Activated naive CD4-positive, alpha-beta T cell treated with anti-CD3 and anti-CD28 coated beads, Interleukin-2, amount 50 U/mL, for 72 hours (primary cell): ENCODE measurements around the gene SFMBT1. TPM values are rescaled to one million over a fixed set of nuclear protein-coding genes. Genes with fewer than 3 reads are reported as not detected.

Source experiments
- ATAC-seq, 2 donors: fragments of 150-1000 bp; cut with Tn5 transposase; 2 replicates each; pipeline ENCODE4 v1.10.0; 2021; ENCODE audit warnings: mild to moderate bottlenecking in 2 of 2, moderate library complexity in 2 of 2
- DNase-seq, 2 donors: peaks; one replicate each; pipeline ENCODE4 v3.0.0; 2021 to 2022; ENCODE audit warnings: low spot score in 2 of 2
- H3K27ac Mint-ChIP-seq, 2 donors: one replicate each; pipeline ENCODE4 v1.8.0; 2022; ENCODE audit warnings: mild to moderate bottlenecking in 2 of 2, mixed read lengths in 2 of 2
- H3K36me3 Mint-ChIP-seq, 2 donors: one replicate each; pipeline ENCODE4 v1.8.0; 2022; ENCODE audit warnings: mixed read lengths in 2 of 2
- H3K9me3 Mint-ChIP-seq, 2 donors: one replicate each; pipeline ENCODE4 v1.8.0; 2022; ENCODE audit warnings: mixed read lengths in 2 of 2
- total RNA-seq, 2 donors: library from RNA; stranded (reverse); gene quantifications; one replicate each; pipeline ENCODE4 v1.2.3, GENCODE V29; 2022

The SFMBT1 gene
- total RNA-seq, 2 donors from 2014 or later, result 19.6 to 23.3 TPM

DNA sequence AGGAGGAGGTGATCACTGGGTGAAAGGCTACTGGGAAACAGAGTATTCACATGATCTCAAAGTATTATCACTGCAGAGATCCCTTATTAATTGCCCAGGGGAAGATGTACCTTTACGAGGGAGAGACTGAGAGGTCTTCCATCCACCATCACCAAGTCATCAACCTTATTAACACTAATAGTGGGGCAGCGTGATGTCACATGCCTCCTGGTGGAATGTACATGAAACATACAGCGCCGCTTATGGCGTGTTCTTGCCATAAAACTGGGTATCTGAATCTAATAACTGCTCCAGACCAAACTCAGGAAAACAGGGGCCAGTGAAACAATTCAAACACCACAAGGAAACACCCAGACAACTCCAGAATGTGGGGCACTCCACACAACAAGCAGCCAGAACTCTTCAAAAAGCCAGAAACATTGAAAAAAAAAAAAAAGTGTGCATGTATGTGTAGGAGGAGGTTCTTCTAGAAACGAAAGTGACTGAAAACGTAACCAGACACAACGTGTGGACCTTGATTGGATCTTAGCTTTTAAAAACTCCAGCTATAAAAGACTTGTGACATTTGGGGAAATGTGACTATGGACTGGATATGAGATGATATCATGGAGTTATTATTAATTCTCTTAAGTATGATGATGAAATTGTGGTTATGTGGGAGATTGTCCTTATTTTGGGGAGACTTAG is 153.1 kb downstream of the SFMBT1 start:
- Mint-ChIP-seq H3K9me3 (no peaks in the 10 kb centered on the region), H3K36me3 (peaks cover 11 to 21% of the 10 kb centered on the region in 2 donors), H3K27ac (peak overlapping the region; percentile 52 to 85)
- ATAC-seq (peak; percentile 13 to 25), DNase-seq (peak in 1 of 2 donors; percentile 20)

DNA sequence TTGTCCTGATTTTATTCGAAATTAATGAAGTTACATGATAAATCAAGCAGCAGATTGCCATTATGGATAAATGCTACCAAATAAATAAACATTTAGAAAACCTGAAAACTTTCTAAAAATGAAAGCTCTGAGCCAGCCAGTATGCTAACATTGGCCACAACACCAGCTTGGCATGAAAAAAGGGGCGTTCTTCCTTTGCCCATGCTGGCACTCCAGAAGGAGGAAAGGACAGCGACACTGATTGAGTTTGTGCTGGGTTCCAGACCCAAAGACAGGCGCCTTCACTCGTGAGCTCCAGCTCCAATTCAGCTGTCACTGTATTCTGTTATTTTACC is 153.6 kb downstream of the SFMBT1 start:
- Mint-ChIP-seq H3K27ac (peak overlapping the region; percentile 52 to 85), H3K36me3 (peaks cover 11 to 21% of the 10 kb centered on the region in 2 donors), H3K9me3 (no peaks in the 10 kb centered on the region)
- ATAC-seq (no peak), DNase-seq (no peak)

DNA sequence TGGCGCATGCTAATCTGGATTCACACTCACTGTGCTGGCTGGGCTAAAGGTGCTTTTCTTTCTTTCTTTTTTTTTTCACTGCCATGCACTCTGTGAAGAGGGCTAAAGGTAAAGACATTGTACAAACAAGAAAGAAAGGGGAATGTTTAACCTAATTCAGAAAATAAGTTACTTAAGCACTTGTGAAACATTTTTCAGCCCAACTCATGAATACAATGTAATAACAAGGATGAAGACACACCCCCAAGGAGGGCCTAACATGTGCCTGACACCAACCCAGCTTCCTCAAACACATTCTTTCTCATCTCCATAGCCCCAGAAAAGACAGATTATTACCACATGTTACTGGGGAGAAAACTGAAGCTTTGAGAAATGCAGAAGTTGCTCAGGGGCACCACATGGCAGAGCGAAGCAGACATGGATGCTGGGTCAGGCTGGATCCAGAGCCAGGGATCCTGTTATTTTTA is 154.2 kb downstream of the SFMBT1 start:
- ATAC-seq (peak; percentile 2 to 4), DNase-seq (no peak)
- Mint-ChIP-seq H3K27ac (peak overlapping the region; percentile 52 to 95), H3K36me3 (peaks cover 7 to 20% of the 10 kb centered on the region in 2 donors), H3K9me3 (no peaks in the 10 kb centered on the region)

DNA sequence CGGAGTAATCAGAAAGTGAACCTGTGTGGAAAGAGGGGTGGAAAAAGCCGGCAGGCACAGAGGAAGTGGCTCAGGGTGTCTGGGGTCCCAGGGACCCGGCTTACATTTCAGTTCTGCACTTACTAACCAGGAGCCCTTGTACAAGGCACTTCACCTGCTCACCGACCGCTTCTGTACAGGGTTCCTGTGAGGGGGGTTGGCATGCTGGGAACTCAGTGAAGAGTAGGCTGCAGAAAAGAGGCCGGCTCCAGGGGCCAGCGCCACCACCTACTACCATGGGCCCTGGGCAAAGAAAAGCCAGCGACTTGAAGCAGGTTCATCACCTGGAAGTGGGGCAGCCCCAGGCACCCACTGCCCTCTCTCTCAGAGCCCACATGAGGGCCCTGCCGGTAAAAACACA is 154.7 kb downstream of the SFMBT1 start:
- H3K36me3 Mint-ChIP-seq, result peaks cover 5 to 22% of the 10 kb centered on the region in 2 donors
- ATAC-seq (peak; percentile 57 to 76), DNase-seq (peak; percentile 57 to 68)
- no peaks in the 10 kb centered on the region for H3K9me3 Mint-ChIP-seq
- peak overlapping the region; percentile 52 to 95 for H3K27ac Mint-ChIP-seq

DNA sequence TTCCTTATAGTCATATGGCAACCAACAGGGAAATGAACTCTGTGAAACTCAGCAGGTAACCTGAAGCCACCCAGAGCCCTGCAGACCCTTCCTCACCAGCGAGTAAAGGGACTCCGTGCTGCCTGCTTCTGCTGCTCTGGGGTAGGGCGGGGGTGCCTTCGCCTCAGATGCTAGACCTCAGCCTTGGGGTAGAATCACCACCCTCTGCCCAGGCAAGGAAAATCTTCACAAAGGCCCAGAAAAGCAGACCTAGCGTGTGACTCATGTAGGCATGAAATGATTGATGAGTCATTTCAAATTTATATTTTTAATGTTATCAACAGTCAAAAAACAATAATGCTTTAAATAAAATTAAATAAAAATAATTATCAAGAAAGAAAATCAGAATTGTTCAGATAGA is 155.1 kb downstream of the SFMBT1 start:
- peak; percentile 36 to 51 for ATAC-seq
- DNase-seq, result peak in 1 of 2 donors; percentile 59
- Mint-ChIP-seq H3K27ac (peak overlapping the region; percentile 52 to 95), H3K36me3 (peaks cover 9 to 26% of the 10 kb centered on the region in 2 donors), H3K9me3 (peaks cover 0 to 1% of the 10 kb centered on the region in 2 donors)

DNA sequence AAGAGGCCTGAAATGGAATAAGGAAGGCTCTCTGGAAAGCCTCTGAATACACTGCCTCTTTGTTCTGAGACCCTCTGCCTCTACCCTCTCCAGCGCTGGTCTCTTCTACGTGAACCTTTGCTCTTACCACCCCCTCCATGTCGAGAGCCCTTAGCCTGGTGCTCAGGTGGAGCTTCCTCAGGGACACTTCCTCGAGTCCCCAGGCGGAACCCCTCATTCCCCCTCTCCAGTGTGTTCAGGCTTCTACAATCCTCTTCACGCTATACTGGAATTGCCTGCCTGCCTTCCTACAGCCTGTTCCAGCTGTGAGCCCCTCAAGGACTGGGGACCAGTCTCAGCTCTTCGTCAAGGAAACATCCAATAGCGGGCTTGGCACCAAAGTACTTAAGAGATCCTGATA is 156.0 kb downstream of the SFMBT1 start:
- ATAC-seq (no peak), DNase-seq (no peak)
- Mint-ChIP-seq H3K27ac (peak overlapping the region in 1 of 2 donors; percentile 59), H3K9me3 (peaks cover 0 to 10% of the 10 kb centered on the region in 2 donors), H3K36me3 (peaks cover 17 to 34% of the 10 kb centered on the region in 2 donors)

DNA sequence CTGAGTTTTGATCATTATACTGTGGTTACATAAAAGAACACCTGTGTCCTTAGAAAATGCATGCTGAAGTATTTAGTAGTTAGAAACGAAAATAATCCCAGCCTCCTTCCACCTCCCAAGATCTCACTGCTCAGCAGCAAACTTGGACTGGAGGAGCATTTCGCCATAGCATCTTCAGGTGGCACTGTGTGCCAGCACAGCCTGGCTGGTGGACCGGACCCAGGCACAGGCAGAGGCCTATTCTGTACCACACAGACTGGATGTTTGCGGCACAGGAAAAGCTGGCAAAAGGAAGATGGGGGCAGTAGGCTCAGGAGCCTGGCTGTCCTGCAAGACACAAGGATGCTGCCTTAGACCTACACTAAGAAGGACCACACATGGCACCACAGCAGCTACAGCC is 158.7 kb downstream of the SFMBT1 start:
- Mint-ChIP-seq H3K36me3 (peaks cover 20 to 38% of the 10 kb centered on the region in 2 donors), H3K27ac (no peak overlapping the region), H3K9me3 (peaks cover 0 to 11% of the 10 kb centered on the region in 2 donors)
- no peak for ATAC-seq
- DNase-seq, result no peak

DNA sequence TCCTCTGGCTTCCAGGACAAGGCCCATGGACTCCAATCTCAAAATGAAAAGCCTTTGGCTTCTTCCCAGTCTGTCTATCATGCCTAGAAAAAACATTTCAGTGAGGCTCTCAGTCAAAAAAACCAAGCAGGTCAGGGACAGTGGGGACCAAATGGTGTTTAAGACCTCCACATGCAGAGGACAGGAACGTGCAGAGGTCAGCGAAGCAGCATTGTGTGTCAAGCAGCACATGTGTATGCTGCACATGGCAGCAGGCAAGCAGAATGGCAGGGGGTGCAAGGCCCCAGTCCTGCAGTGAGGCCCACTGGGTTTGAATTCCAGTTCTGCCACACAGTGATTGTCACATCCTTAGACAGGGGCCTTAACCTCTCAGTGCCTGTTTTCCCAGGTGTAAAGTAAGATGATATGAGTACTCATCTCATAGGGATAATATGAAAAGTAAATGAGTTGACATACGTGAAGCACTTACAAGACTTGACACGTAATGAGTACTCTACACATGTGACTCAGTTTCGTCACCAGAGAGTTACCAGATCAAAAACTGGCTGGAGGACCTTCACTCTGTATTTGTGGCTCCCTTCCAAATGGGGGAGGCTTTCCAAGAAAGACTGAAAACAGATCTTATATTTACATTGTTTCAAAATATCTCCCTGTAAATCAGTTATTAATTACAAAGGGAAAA is 159.7 kb downstream of the SFMBT1 start:
- no peak for DNase-seq
- no peak overlapping the region for H3K27ac Mint-ChIP-seq
- H3K9me3 Mint-ChIP-seq, result peaks cover 0 to 11% of the 10 kb centered on the region in 2 donors
- no peak for ATAC-seq
- peaks cover 20 to 38% of the 10 kb centered on the region in 2 donors for H3K36me3 Mint-ChIP-seq

DNA sequence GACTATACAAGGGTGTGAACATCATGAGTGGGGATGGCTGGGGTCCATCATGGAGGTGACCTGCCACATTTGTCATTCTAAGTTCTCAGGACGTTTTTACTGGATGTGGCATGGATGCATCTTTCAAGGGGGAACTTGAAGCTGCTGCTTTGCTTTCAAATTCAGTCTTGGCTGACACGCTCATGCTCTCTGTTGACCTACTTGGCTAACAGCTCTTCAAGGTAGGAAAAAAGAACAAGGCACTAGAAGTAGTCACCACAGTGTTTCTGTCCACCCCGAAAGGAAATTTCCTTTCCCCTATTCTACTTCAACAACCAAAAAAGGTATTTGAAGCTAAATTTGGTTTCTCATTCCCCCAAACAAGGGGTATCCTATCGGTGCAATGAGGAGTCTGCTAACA is 163.5 kb downstream of the SFMBT1 start:
- no peak overlapping the region for H3K27ac Mint-ChIP-seq
- ATAC-seq (no peak), DNase-seq (no peak)
- H3K36me3 Mint-ChIP-seq, result peaks cover 15 to 37% of the 10 kb centered on the region in 2 donors
- H3K9me3 Mint-ChIP-seq, result peaks cover 0 to 11% of the 10 kb centered on the region in 2 donors

DNA sequence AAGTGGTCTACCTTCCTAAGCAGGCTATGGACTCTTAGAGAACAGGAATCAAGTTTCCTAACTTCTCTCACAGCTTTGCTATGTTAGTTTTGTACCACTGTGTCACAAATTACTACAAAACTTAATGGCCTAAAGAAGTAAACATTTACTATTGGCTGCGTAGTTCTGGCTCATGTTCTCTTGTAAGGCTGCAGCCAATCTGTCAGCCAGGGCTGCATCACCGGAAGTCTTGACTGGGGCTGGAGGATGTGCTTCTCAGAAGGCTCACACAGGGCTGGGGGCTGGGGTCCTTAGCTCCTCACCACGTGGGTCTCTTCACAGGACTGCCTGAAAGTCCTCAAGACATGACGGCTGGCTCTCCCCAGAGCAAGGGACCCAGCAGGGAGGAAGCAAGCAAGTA is 164.0 kb downstream of the SFMBT1 start:
- peaks cover 0 to 11% of the 10 kb centered on the region in 2 donors for H3K9me3 Mint-ChIP-seq
- H3K36me3 Mint-ChIP-seq, result peaks cover 15 to 37% of the 10 kb centered on the region in 2 donors
- H3K27ac Mint-ChIP-seq, result no peak overlapping the region
- ATAC-seq (no peak), DNase-seq (no peak)

DNA sequence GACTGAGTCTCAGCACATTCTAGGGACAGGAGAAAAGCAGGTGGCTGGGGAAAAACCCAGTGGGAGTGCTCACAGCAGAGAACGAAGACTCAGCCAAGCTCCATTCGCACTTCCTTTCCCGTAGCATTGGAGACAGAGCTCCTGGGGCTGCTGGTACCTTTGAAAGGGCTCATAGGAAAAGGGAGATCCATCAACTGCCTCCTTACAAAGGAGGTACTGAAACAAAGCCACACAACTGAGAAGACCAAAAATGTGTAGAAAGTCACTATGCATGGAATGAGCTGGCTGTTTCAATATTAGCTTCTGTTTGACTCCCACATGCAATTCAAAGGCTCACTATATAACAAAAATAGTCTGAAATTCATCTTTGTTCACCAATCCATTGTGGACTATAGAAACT is 165.4 kb downstream of the SFMBT1 start:
- H3K9me3 Mint-ChIP-seq, result peaks cover 0 to 7% of the 10 kb centered on the region in 2 donors
- H3K36me3 Mint-ChIP-seq, result peaks cover 8 to 24% of the 10 kb centered on the region in 2 donors
- DNase-seq (no peak), ATAC-seq (peak; percentile 83 to 90)
- H3K27ac Mint-ChIP-seq, result peak overlapping the region in 1 of 2 donors; percentile 34

DNA sequence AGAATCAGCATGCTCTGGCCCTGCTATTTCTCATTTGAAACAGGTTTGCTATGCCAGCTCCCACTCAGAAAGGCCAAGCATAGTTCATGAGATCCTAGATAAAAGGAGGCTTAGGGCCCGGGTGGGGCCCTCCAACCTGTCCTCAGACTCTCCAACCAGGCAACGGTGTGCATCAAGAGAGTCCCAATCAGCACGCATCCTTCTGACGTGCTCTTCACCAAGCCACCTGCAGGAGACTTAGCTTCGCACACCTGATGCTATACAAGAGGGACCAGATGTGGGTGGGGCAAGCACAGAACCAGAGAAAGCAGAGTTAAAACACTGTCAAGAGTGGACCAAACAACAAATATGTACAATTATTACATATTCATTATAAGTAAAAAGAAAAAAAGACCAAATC is 165.8 kb downstream of the SFMBT1 start:
- H3K27ac Mint-ChIP-seq, result no peak overlapping the region
- H3K9me3 Mint-ChIP-seq, result peaks cover 0 to 2% of the 10 kb centered on the region in 2 donors
- DNase-seq (no peak), ATAC-seq (peak in 1 of 2 donors; percentile 46)
- H3K36me3 Mint-ChIP-seq, result peaks cover 4 to 20% of the 10 kb centered on the region in 2 donors

DNA sequence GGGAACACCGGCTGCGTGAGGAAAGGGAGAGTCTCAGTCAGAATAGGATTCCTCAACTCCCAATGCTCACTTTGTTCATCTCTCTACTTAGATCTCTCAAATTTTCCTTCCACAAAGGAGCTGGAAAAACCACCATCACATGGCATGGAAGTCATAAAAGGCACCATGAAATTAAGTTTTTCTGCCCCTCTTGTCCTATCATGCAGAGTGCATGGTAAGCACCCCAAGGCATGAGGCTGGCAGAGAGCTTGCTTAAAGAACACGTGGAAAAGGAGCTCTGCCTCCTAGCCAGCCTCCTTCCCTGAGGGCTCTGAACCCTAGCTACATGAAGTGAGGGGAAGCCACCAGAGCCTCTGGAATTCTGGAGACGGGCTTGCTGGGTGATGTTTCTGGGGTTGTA is 166.3 kb downstream of the SFMBT1 start:
- no peak overlapping the region for H3K27ac Mint-ChIP-seq
- ATAC-seq, result no peak
- no peak for DNase-seq
- H3K9me3 Mint-ChIP-seq, result no peaks in the 10 kb centered on the region
- peaks cover 0 to 15% of the 10 kb centered on the region in 2 donors for H3K36me3 Mint-ChIP-seq

DNA sequence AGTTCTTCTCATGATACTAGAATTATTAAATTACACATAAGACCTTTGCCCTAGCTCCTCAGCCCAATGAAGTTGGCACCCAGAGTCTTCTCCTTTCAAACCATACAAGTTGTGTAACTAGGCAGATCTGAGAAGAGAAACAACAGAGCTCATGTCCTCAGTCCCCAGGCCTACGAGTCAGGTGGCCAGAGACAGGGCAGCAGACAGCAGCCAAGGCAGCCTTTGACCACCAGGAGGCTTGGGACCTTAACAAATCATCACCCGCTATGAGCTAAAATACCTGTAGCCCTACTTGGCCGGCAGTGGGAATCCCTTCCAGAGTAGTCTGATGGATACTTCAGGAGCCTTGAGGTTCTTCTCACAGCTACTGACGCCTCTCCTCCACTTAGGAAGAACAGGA is 166.8 kb downstream of the SFMBT1 start:
- no peak for ATAC-seq
- H3K36me3 Mint-ChIP-seq, result peaks cover 0 to 10% of the 10 kb centered on the region in 2 donors
- no peak for DNase-seq
- H3K9me3 Mint-ChIP-seq, result no peaks in the 10 kb centered on the region
- H3K27ac Mint-ChIP-seq, result no peak overlapping the region

DNA sequence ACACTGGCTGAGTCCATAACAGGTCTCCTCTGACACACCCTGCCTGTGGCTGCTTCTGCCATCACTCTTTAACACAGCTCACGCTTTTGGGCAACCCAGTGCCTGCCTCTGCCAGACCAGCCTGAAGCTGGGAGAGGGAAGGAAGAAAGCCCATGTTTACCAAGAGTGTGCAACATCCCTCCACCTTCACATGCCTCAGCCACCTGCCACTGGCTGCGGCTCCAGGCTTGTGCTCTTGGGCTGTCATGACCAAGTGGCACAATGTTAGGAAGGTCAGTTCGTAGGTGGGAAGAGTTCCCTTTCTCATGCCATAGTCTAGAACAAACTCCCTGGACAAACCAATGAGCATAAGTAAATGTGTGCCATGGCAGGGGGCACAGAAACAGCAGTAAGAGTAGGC is 168.8 kb downstream of the SFMBT1 start:
- Mint-ChIP-seq H3K27ac (no peak overlapping the region), H3K9me3 (no peaks in the 10 kb centered on the region), H3K36me3 (peaks cover 0 to 7% of the 10 kb centered on the region in 2 donors)
- no peak for ATAC-seq
- no peak for DNase-seq

DNA sequence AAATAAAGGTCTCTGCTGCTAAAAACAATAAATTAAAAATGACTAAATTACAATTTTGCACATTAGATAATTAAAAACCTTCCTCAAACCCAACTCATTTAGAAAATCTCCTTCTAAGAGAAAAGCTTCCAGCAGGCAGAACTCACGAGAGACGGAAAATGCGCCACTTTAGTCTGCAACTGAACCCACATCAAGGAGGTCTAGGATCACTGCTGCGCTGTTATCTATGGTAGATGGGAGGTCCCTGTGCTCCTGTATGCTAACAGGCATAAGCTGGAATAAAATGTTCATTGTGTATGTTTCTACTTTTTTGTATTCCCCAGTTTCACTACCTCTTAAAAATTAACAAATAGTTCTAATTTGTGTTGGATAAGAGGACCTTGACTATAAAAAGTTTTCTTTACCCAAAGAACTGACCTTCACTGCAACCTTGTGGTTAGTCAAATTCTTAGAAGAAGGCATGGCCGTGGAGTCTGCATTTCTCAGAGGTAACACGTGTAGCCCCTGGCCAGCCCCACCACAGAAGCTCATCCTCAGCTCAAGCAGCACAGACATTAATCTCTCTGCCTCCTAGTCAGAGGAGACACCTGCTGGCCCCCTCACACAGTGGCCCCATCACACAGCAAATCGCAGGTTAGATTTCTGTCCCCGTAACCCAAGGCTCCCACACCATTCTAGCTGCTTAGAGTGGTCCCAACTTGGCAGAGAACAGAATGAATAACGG is 170.8 kb downstream of the SFMBT1 start:
- H3K9me3 Mint-ChIP-seq, result no peaks in the 10 kb centered on the region
- peak overlapping the region in 1 of 2 donors; percentile 75 for H3K27ac Mint-ChIP-seq
- ATAC-seq (peak; percentile 39 to 61), DNase-seq (no peak)
- H3K36me3 Mint-ChIP-seq, result peaks cover 0 to 7% of the 10 kb centered on the region in 2 donors

DNA sequence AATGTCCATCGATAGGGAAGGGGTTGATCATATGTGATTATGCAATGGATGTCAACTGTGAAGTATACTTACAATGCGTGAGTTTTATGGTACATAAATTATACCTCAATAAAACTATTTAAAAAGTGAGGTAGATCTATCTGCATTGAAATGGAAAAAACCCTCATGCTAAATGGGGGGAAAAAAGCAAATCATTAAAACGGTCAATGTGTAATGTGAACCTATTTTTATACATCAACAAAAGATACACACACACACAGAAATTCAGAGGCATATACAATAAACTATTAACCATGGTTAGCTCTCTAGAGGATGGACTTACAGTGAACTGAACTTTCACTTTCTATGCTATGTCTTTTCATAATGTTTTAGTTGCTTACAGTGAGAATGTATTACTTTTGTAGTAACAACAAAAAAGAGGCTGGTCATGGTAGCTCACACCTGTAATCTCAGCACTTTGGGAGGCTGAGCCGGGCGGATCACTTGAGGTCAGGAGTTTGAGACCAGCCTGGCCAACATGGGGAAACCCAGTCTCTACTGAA is 171.6 kb downstream of the SFMBT1 start:
- ATAC-seq (no peak), DNase-seq (no peak)
- no peaks in the 10 kb centered on the region for H3K9me3 Mint-ChIP-seq
- peak overlapping the region in 1 of 2 donors; percentile 47 for H3K27ac Mint-ChIP-seq
- H3K36me3 Mint-ChIP-seq, result peaks cover 0 to 7% of the 10 kb centered on the region in 2 donors
